ENCODE results near the gene ACTN1.
"Not testable (repeated sequence)": the region's sequence is repeated elsewhere in the genome, so short reads cannot be mapped to it uniquely, and the experiment has no call there.

Gene ACTN1

DNA sequence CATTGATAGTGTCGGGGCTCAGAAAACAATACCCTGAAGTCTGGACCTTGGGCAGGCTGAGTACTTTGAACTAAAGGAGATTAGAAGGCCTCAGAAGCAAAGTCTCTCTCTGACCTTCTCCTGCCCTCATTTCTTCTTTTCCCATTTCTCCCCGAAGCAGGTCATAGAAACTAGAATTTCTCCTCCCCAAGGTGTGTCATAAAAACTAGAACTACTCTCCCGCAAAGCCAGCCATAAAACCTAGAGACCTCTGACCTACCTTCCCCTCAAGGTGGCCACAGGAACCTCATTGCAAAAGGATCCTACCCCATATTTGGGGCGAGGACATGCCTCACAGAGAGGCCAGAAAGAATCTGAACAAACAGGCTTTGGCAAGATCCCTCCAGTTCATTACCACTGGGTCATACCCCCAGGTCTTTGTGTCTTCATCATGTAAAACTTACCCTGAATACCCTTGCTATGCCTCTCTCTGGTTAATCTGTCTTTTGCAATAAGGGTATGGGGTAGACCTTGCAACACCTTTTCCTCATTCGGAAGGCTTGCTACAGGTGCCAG lies 121.5 kb downstream of the ACTN1 start:
- H3K4me3 ChIP-seq (ENCODE audit: low read depth, low read length): no peak overlapping the region
- DNase-seq (ENCODE audit: low read depth): no peak
- TF ChIP-seq, protein P1, sequence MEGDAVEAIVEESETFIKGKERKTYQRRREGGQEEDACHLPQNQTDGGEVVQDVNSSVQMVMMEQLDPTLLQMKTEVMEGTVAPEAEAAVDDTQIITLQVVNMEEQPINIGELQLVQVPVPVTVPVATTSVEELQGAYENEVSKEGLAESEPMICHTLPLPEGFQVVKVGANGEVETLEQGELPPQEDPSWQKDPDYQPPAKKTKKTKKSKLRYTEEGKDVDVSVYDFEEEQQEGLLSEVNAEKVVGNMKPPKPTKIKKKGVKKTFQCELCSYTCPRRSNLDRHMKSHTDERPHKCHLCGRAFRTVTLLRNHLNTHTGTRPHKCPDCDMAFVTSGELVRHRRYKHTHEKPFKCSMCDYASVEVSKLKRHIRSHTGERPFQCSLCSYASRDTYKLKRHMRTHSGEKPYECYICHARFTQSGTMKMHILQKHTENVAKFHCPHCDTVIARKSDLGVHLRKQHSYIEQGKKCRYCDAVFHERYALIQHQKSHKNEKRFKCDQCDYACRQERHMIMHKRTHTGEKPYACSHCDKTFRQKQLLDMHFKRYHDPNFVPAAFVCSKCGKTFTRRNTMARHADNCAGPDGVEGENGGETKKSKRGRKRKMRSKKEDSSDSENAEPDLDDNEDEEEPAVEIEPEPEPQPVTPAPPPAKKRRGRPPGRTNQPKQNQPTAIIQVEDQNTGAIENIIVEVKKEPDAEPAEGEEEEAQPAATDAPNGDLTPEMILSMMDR (conservative IDR thresholded peaks at IDR 0.05; ENCODE audit: low read depth, low read length): no peak

DNA sequence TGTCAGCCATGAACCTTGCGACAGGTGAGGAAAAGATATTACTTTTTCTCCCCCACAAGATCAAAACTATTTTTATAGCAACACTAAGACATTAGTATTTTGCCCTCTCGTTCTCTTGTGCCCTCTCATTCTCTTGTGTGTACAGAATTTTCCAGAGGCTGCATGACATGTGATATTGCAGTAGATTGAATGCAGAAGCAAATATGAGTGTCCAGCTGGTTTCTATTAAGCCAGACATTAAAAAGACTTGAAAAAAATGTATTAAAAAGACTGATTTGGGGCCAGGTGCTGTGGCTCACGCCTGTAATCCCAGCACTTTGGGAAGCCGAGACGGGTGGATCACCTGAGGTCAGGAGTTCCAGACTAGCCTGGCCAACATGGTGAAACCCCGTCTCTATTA lies 122.5 kb downstream of the ACTN1 start:
- DNase-seq (ENCODE audit: low read depth): no peak
- TF ChIP-seq, protein P1 (conservative IDR thresholded peaks at IDR 0.05; ENCODE audit: low read depth, low read length): no peak
- H3K4me3 ChIP-seq (ENCODE audit: low read depth, low read length): no peak overlapping the region

DNA sequence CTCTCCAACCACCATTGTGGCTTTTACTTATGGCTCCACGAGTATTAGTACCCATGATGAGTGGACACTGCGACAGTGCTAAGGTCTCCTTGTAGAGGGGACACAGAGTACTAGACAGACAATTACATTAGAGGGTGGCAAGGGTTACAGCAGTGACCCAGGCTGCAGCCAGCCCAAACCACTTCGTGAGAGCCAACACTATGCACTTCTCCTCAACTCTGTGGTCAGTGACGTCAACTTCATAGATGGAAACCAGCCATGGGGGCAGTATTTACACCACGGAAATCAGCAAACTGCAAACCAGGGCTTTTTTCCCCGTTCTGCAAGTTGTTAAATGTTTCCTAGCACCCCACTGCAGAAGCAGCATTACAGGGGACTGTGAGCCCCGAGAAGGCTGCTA lies 124.7 kb downstream of the ACTN1 start:
- TF ChIP-seq, protein P1 (conservative IDR thresholded peaks at IDR 0.05; ENCODE audit: low read depth, low read length): no peak
- H3K4me3 ChIP-seq (ENCODE audit: low read depth, low read length): no peak overlapping the region
- DNase-seq (ENCODE audit: low read depth): no peak

DNA sequence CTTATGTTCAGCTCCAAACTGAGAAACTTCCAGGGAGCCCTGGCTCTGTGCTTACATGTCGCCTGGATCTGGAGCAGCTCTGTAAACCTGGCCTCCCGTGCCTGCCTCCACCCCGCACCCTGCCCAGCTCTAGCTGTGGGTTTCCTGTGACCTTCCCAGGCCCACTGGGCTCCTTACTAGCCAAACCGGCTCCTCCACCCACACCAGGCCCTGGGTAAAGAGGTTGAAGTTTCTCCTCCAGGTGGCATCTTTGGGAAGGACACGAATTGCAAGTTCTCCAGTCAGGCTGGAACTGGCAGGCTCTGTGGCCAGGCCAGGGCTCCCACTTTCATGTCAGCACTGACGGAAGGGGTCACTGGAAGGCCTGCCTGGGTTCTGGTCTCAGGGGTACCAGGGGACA lies 125.4 kb downstream of the ACTN1 start:
- DNase-seq (ENCODE audit: low read depth): no peak
- TF ChIP-seq, protein P1 (conservative IDR thresholded peaks at IDR 0.05; ENCODE audit: low read depth, low read length): no peak
- no peak overlapping the region for H3K4me3 ChIP-seq (ENCODE audit: low read depth, low read length)

DNA sequence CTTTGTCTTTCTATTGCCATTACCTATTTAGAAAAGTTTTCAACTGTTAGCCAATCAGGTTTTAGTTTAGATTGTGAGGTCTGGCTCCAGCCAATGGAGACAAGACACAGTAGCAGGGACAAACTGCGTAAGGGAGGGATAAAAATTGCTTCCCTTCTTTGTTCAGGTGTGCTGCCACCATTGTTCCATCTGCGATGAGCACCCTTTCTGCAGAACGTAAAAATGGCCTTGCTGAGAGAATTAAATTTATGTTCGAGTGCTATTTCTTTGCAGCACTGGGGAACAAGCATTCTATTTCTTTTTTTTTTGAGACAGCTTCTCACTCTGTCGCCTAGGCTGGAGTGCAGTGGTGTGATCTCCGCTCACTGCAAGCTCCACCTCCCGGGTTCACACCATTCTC lies 126.6 kb downstream of the ACTN1 start:
- not testable (repeated sequence) for DNase-seq (ENCODE audit: low read depth); H3K4me3 ChIP-seq (ENCODE audit: low read depth, low read length)

DNA sequence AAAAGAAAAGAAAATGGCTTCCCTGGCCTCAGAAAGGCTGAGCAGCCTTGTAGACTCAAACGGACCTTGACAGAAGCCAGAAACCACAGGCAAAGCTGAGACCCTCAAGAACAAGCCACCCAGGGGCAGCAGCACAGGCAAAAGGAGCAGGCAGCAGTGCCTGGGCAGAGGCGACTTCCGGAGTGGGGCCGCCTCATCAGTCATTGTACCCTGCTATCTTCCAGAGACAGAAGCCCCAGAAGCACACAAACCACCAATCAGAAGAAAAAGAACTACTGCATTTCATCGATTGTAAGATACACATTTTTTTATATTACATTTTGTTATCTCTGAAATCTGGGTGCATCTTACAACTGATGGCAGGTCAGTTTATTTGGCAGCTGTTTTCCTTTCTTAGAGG lies 128.0 kb downstream of the ACTN1 start:
- TF ChIP-seq, protein P1 (conservative IDR thresholded peaks at IDR 0.05; ENCODE audit: low read depth, low read length): no peak
- H3K4me3 ChIP-seq (ENCODE audit: low read depth, low read length): no peak overlapping the region
- no peak for DNase-seq (ENCODE audit: low read depth)

DNA sequence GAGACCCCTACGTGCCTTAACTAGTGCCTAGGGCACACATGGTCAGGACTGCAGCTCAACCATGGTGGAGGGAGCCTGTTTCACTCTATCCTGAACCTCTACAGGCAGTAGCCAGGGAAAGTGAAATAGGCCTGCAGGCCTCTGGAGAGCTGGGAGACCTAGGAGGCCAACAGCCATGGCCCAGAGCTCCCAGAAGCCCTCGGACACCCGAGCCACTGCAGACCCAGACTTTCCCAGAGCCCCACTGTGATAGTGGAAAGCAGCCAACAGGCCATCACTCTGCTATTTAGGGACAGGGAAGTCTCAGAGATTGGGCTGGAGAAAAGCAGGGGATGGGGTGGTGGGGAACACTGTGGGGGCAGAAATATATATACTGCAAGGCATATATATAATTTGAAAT lies 129.7 kb downstream of the ACTN1 start:
- no peak for DNase-seq (ENCODE audit: low read depth)
- TF ChIP-seq, protein P1 (conservative IDR thresholded peaks at IDR 0.05; ENCODE audit: low read depth, low read length): no peak

More for the DNA sequence above, 129.7 kb downstream of the ACTN1 start:
- no peak overlapping the region for H3K4me3 ChIP-seq (ENCODE audit: low read depth, low read length)

All from choroid plexus epithelial cell (primary cell).